ENCODE measurements around the gene CYB5A. TPM values are rescaled to one million over a fixed set of nuclear protein-coding genes. Genes with fewer than 3 reads are reported as not detected.
"Not testable (repeated sequence)": the region's sequence is repeated elsewhere in the genome, so short reads cannot be mapped to it uniquely, and the experiment has no call there.

Gene CYB5A
- polyA plus RNA-seq, 2 of the 4 experiments (the other 2 are of a cell fraction), result 132 to 267 TPM

DNA sequence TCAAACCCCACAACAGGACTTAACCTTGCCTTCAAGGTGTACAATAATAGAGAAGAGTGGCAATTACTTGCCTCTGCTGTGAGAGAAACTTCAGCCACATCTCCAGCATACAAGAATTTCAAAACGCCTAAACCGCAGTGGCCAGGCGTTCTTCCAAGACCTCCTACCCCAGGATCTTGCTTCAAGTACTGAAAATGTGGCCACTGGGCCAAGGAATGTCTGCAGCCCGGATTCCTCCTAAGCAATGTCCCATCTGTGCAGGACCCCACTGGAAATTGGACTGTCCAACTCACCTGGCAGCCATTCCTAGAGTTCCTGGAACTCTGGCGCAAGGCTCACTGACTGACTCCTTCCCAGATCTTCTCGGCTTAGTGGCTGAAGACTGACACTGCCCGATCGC, 2.8 kb upstream of the CYB5A start:
- CTCF ChIA-PET, result no interaction called here
- peaks cover 25% of the 10 kb centered on the region for H3K4me1 ChIP-seq

DNA sequence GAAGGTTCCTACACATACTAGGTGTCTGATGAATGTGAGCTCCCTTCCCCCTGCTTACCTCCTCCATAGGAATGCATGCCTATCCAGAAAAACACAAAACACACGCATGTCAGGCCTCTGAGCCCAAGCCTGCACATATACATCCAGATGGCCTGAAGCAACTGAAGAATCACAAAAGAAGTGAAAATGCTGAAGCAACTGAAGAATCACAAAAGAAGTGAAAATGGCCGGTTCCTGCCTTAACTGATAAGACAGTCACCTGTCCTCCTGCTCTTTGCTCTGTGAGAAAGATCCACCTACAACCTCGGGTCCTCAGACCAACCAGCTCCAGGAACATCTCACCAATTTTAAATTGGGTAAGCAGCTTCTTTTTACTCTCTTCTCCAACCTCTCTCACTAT, 1.2 kb upstream of the CYB5A start:
- ATAC-seq; DNase-seq (ENCODE audit: low read depth in 1 of 2, low spot score in 1 of 2); CTCF ChIA-PET; POLR2A ChIA-PET; FAIRE-seq; H3K9me3 ChIP-seq; H3K4me3 ChIP-seq: not testable (repeated sequence)
- H3K4me2 ChIP-seq, result peak overlapping the region; percentile 91
- 87% methylated on average over 3 of the region's 3 CpGs for WGBS (ENCODE audit: missing lambda C conversion rate)
- H3K4me1 ChIP-seq, result peaks cover 39% of the 10 kb centered on the region
- peak overlapping the region; percentile 85 to 91 for H3K27ac ChIP-seq

More for the DNA sequence above, 2.8 kb upstream of the CYB5A start:
- H3K27ac ChIP-seq, result peak overlapping the region in 1 of 2 experiments; percentile 91; a peak in 2 of 6 replicates
- POLR2A ChIA-PET, result no interaction called here
- 0 out of 3 replicates have a peak, but pooled peaks cover 2% of the 10 kb centered on the region for H3K9me3 ChIP-seq
- no peak for TF ChIP-seq MAFK (IDR thresholded peaks at IDR 0.05; ENCODE audit: partially characterized antibody)
- no peak for TF ChIP-seq CHD2 (IDR thresholded peaks at IDR 0.05; ENCODE audit: low read length, partially characterized antibody)
- TF ChIP-seq RCOR1 (IDR thresholded peaks at IDR 0.05; ENCODE audit: low read depth, low read length), result no peak
- TF ChIP-seq, protein P1, sequence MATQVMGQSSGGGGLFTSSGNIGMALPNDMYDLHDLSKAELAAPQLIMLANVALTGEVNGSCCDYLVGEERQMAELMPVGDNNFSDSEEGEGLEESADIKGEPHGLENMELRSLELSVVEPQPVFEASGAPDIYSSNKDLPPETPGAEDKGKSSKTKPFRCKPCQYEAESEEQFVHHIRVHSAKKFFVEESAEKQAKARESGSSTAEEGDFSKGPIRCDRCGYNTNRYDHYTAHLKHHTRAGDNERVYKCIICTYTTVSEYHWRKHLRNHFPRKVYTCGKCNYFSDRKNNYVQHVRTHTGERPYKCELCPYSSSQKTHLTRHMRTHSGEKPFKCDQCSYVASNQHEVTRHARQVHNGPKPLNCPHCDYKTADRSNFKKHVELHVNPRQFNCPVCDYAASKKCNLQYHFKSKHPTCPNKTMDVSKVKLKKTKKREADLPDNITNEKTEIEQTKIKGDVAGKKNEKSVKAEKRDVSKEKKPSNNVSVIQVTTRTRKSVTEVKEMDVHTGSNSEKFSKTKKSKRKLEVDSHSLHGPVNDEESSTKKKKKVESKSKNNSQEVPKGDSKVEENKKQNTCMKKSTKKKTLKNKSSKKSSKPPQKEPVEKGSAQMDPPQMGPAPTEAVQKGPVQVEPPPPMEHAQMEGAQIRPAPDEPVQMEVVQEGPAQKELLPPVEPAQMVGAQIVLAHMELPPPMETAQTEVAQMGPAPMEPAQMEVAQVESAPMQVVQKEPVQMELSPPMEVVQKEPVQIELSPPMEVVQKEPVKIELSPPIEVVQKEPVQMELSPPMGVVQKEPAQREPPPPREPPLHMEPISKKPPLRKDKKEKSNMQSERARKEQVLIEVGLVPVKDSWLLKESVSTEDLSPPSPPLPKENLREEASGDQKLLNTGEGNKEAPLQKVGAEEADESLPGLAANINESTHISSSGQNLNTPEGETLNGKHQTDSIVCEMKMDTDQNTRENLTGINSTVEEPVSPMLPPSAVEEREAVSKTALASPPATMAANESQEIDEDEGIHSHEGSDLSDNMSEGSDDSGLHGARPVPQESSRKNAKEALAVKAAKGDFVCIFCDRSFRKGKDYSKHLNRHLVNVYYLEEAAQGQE (IDR thresholded peaks at IDR 0.05), result no peak
- no peak for TF ChIP-seq ZFP36 (IDR thresholded peaks at IDR 0.05; ENCODE audit: borderline replicate concordance, partially characterized antibody)
- no peak for TF ChIP-seq CHD4 (IDR thresholded peaks at IDR 0.05; ENCODE audit: borderline replicate concordance)
- TF ChIP-seq, protein P2, sequence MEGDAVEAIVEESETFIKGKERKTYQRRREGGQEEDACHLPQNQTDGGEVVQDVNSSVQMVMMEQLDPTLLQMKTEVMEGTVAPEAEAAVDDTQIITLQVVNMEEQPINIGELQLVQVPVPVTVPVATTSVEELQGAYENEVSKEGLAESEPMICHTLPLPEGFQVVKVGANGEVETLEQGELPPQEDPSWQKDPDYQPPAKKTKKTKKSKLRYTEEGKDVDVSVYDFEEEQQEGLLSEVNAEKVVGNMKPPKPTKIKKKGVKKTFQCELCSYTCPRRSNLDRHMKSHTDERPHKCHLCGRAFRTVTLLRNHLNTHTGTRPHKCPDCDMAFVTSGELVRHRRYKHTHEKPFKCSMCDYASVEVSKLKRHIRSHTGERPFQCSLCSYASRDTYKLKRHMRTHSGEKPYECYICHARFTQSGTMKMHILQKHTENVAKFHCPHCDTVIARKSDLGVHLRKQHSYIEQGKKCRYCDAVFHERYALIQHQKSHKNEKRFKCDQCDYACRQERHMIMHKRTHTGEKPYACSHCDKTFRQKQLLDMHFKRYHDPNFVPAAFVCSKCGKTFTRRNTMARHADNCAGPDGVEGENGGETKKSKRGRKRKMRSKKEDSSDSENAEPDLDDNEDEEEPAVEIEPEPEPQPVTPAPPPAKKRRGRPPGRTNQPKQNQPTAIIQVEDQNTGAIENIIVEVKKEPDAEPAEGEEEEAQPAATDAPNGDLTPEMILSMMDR (IDR thresholded peaks at IDR 0.05), result no peak
- TF ChIP-seq ZSCAN20 (CRISPR knock-in tag; IDR thresholded peaks at IDR 0.05), result no peak
- TF ChIP-seq GATA3 (IDR thresholded peaks at IDR 0.05; ENCODE audit: borderline replicate concordance), result no peak
- TF ChIP-seq RAD21 (conservative IDR thresholded peaks at IDR 0.05 in 1 of 2, IDR thresholded peaks at IDR 0.05 in 1 of 2), result no peak
- TF ChIP-seq ZNF302 (CRISPR knock-in tag; IDR thresholded peaks at IDR 0.05), result no peak
- TF ChIP-seq NFE2L2 (conservative IDR thresholded peaks at IDR 0.05; ENCODE audit: low read length), result no peak
- TF ChIP-seq FOXS1 (CRISPR knock-in tag; IDR thresholded peaks at IDR 0.05), result no peak
- no peak for TF ChIP-seq POLR2AphosphoS2 (conservative IDR thresholded peaks at IDR 0.05; ENCODE audit: low read length)
- no peak for TF ChIP-seq KDM5A (IDR thresholded peaks at IDR 0.05)
- TF ChIP-seq JUN (IDR thresholded peaks at IDR 0.05), result no peak
- TF ChIP-seq, protein P3, sequence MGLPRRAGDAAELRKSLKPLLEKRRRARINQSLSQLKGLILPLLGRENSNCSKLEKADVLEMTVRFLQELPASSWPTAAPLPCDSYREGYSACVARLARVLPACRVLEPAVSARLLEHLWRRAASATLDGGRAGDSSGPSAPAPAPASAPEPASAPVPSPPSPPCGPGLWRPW (IDR thresholded peaks at IDR 0.05), result no peak
- no peak for TF ChIP-seq CBX8 (IDR thresholded peaks at IDR 0.05)
- ATAC-seq, result no peak
- no peak for DNase-seq (ENCODE audit: low read depth in 1 of 2, low spot score in 1 of 2)
- H3K4me3 ChIP-seq, result no peak overlapping the region
- FAIRE-seq, result no peak
- H3K4me2 ChIP-seq, result no peak overlapping the region
- WGBS (ENCODE audit: missing lambda C conversion rate), result 86% methylated on average over 8 of the region's 8 CpGs

DNA sequence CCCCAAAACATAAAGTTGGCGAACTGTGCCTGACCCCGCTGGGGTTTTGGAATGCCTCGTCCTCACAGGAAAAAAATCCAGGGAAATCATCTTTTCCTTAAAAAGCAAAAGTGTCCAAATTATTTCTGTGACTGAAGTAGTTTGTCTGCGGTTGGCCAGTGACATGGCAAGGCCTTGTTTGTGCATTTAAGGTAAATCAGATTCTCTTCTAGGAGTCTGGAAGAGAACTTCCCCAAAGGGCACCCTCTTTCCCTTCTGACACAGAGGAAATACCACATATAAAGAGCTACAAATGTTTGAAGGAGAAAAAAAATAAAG, 737 bp upstream of the CYB5A start:
- H3K4me3 ChIP-seq, result peak overlapping the region; percentile 99
- no peak for FAIRE-seq
- WGBS (ENCODE audit: missing lambda C conversion rate), result 8% methylated on average over 4 of the region's 4 CpGs

More for the DNA sequence above, 737 bp upstream of the CYB5A start:
- ChIA-PET CTCF (no interaction called here), POLR2A (no interaction called here)
- Histone ChIP-seq H3K9me3 (no peaks in the 10 kb centered on the region), H3K4me2 (peak overlapping the region; percentile 91), H3K27ac (peak overlapping the region; percentile 85 to 91), H3K4me1 (peaks cover 44% of the 10 kb centered on the region)
- TF ChIP-seq ZC3H11A (IDR thresholded peaks at IDR 0.05), result no peak
- peak; percentile 26; the same call in 1 of the 2 replicates for TF ChIP-seq PHF8 (IDR thresholded peaks at IDR 0.05; ENCODE audit: borderline replicate concordance, low read depth)
- DNase-seq (ENCODE audit: low read depth in 1 of 2, low spot score in 1 of 2) (no peak), ATAC-seq (no peak)
